ENCODE results near the gene IL1RAPL2. TPM values are rescaled to one million over a fixed set of nuclear protein-coding genes. Genes with fewer than 3 reads are reported as not detected.

Gene IL1RAPL2
- polyA plus RNA-seq, 2 of the 4 experiments (the other 2 are of a cell fraction), result not detected

- DNase-seq (ENCODE audit: low read depth in 1 of 2, low spot score in 1 of 2) (no peak), FAIRE-seq (no peak), ATAC-seq (no peak)
- TF ChIP-seq ZNF302 (CRISPR knock-in tag; IDR thresholded peaks at IDR 0.05), result no peak
- no peak for TF ChIP-seq FOSB (CRISPR knock-in tag; IDR thresholded peaks at IDR 0.05)
- no peak for TF ChIP-seq EHF (CRISPR knock-in tag; IDR thresholded peaks at IDR 0.05)
- no peak overlapping the region for H3K27ac ChIP-seq
- H3K9me3 ChIP-seq, result no peaks in the 10 kb centered on the region
- H3K4me3 ChIP-seq, result no peak overlapping the region
- CTCF ChIA-PET, result no interaction called here
- no peaks in the 10 kb centered on the region for H3K4me1 ChIP-seq
- WGBS (ENCODE audit: missing lambda C conversion rate), result 0% methylated on average over 3 of the region's 3 CpGs
- POLR2A ChIA-PET, result no interaction called here
- H3K4me2 ChIP-seq, result no peak overlapping the region
Observed at GRCh38 chrX:105347373-105347772, 781.4 kb downstream of the IL1RAPL2 start.

GRCh38 chrX:105349476-105349875 is 783.5 kb downstream of the IL1RAPL2 start:
- POLR2A ChIA-PET, result no interaction called here
- CTCF ChIA-PET, result no interaction called here
- ATAC-seq, result no peak

GRCh38 chrX:105375816-105376215 is 809.8 kb downstream of the IL1RAPL2 start:
- WGBS (ENCODE audit: missing lambda C conversion rate), result 2% methylated on average over 2 of the region's 2 CpGs
- DNase-seq (ENCODE audit: low read depth in 1 of 2, low spot score in 1 of 2) (no peak), ATAC-seq (no peak), FAIRE-seq (no peak)
- TF ChIP-seq ZSCAN20 (CRISPR knock-in tag; IDR thresholded peaks at IDR 0.05) (no peak), MAX (IDR thresholded peaks at IDR 0.05) (no peak)
- Histone ChIP-seq H3K27ac (no peak overlapping the region), H3K4me3 (no peak overlapping the region), H3K4me2 (no peak overlapping the region), H3K4me1 (no peaks in the 10 kb centered on the region), H3K9me3 (no peaks in the 10 kb centered on the region)
- POLR2A ChIA-PET, result no interaction called here
- CTCF ChIA-PET, result no interaction called here

More at GRCh38 chrX:105349476-105349875, 783.5 kb downstream of the IL1RAPL2 start:
- no peak for TF ChIP-seq POLR2A (IDR thresholded peaks at IDR 0.05; ENCODE audit: low read length)
- Histone ChIP-seq H3K9me3 (no peaks in the 10 kb centered on the region), H3K4me3 (no peak overlapping the region), H3K4me1 (no peaks in the 10 kb centered on the region), H3K27ac (no peak overlapping the region), H3K4me2 (no peak overlapping the region)
- DNase-seq (ENCODE audit: low read depth in 1 of 2, low spot score in 1 of 2), result no peak
- FAIRE-seq, result peak; percentile 13

- Histone ChIP-seq H3K27ac (no peak overlapping the region), H3K4me1 (no peaks in the 10 kb centered on the region), H3K9me3 (no peaks in the 10 kb centered on the region), H3K4me2 (no peak overlapping the region), H3K4me3 (no peak overlapping the region)
- ChIA-PET CTCF (no interaction called here), POLR2A (no interaction called here)
- DNase-seq (ENCODE audit: low read depth in 1 of 2, low spot score in 1 of 2), result no peak
- peak; percentile 18 for FAIRE-seq
- no peak for ATAC-seq
- WGBS (ENCODE audit: missing lambda C conversion rate), result 6% methylated on average over 1 of the region's 1 CpG
- no peak for TF ChIP-seq CTCF (IDR thresholded peaks at IDR 0.05)
- no peak for TF ChIP-seq MAX (IDR thresholded peaks at IDR 0.05)
- TF ChIP-seq HEYL (CRISPR knock-in tag; IDR thresholded peaks at IDR 0.05), result no peak
- TF ChIP-seq ESRRA (IDR thresholded peaks at IDR 0.05; ENCODE audit: borderline replicate concordance, low read length), result no peak
- no peak for TF ChIP-seq HOXB5 (CRISPR knock-in tag; IDR thresholded peaks at IDR 0.05)
- no peak for TF ChIP-seq RFX5 (IDR thresholded peaks at IDR 0.05)
- no peak for TF ChIP-seq FOXS1 (CRISPR knock-in tag; IDR thresholded peaks at IDR 0.05)
- no peak for TF ChIP-seq BCL3 (IDR thresholded peaks at IDR 0.05)
- TF ChIP-seq ZFP36 (IDR thresholded peaks at IDR 0.05; ENCODE audit: borderline replicate concordance, partially characterized antibody), result no peak
- no peak for TF ChIP-seq EP300 (IDR thresholded peaks at IDR 0.05)
- TF ChIP-seq HOXA7 (CRISPR knock-in tag; IDR thresholded peaks at IDR 0.05), result no peak
- no peak for TF ChIP-seq ELK1 (IDR thresholded peaks at IDR 0.05; ENCODE audit: low read depth, low read length)
- no peak for TF ChIP-seq MAZ (IDR thresholded peaks at IDR 0.05; ENCODE audit: borderline replicate concordance, low read depth, low read length)
- no peak for TF ChIP-seq CEBPB (IDR thresholded peaks at IDR 0.05)
- TF ChIP-seq HDAC2 (IDR thresholded peaks at IDR 0.05), result no peak
- TF ChIP-seq USF2 (IDR thresholded peaks at IDR 0.05), result no peak
- no peak for TF ChIP-seq CBX8 (IDR thresholded peaks at IDR 0.05)
- no peak for TF ChIP-seq ATOH8 (CRISPR knock-in tag; IDR thresholded peaks at IDR 0.05; ENCODE audit: low read depth)
- no peak for TF ChIP-seq POLR2AphosphoS2 (conservative IDR thresholded peaks at IDR 0.05; ENCODE audit: low read length)
Observed at GRCh38 chrX:105424729-105425128, 858.7 kb downstream of the IL1RAPL2 start.
